Keratinocyte (primary cell): ENCODE data around the gene MYOM1. TPM values are rescaled to one million over a fixed set of nuclear protein-coding genes. Genes with fewer than 3 reads are reported as not detected.
"Not testable (repeated sequence)": the region's sequence is repeated elsewhere in the genome, so short reads cannot be mapped to it uniquely, and the experiment has no call there.

Experiments used
- DNase-seq: peaks from one replicate; pipeline ENCODE4 v3.0.0-alpha.2; 2011; ENCODE audit warnings: low read depth, missing footprints, low spot score
- FAIRE-seq: peaks from 2 replicates; lab custom pipeline; 2011; peaks lifted over from hg19 to GRCh38; lab: Jason Lieb, UNC
- H2AFZ ChIP-seq: 2 replicates; pipeline ENCODE4 v1.6.0; 2012; ENCODE audit warnings: low read length, control low read depth, inconsistent platforms; ENCODE audit not compliant: control insufficient read depth
- H3K27ac ChIP-seq: 2 replicates; pipeline ENCODE4 v1.5.1; 2011; ENCODE audit warnings: low read length; ENCODE audit not compliant: control insufficient read depth, insufficient read depth
- H3K27me3 ChIP-seq: 3 replicates; pipeline ENCODE4 v1.6.0; 2011; ENCODE audit warnings: low read length; ENCODE audit not compliant: control insufficient read depth, insufficient read depth; ENCODE audit errors: extremely low read depth
- H3K36me3 ChIP-seq, 2 experiments: 2 replicates in 1 of 2; 3 replicates in 1 of 2; pipeline ENCODE4 v1.5.1; 2011; ENCODE audit warnings: low read length in 2 of 2, mild to moderate bottlenecking in 1 of 2; ENCODE audit not compliant: control insufficient read depth in 2 of 2, insufficient read depth in 2 of 2; ENCODE audit errors: extremely low read depth in 1 of 2
- H3K4me1 ChIP-seq: 3 replicates; pipeline ENCODE4 v1.5.1; 2011; ENCODE audit warnings: low read length; ENCODE audit not compliant: control insufficient read depth, insufficient read depth; ENCODE audit errors: extremely low read depth
- H3K4me2 ChIP-seq: 3 replicates; pipeline ENCODE4 v1.6.0; 2011; ENCODE audit warnings: low read depth, low read length; ENCODE audit not compliant: control insufficient read depth, insufficient read depth; ENCODE audit errors: extremely low read depth
- H3K4me3 ChIP-seq, 3 experiments: fragments of 200-600 bp in 1 of 3; sonication (generic) in 1 of 3; 2 replicates in 2 of 3; 3 replicates in 1 of 3; pipeline ENCODE4 v1.5.1; 2011 to 2016; ENCODE audit warnings: low read length in 3 of 3, mild to moderate bottlenecking in 3 of 3, control low read depth in 2 of 3, inconsistent platforms in 1 of 3, low read depth in 1 of 3, mixed read lengths in 1 of 3, mixed run types in 1 of 3, moderate library complexity in 1 of 3; ENCODE audit not compliant: control insufficient read depth in 2 of 3, insufficient read depth in 2 of 3; ENCODE audit errors: extremely low read depth in 1 of 3
- H3K79me2 ChIP-seq: 2 replicates; pipeline ENCODE4 v1.6.0; 2012; ENCODE audit warnings: low read length; ENCODE audit not compliant: control insufficient read depth, insufficient read depth
- H3K9ac ChIP-seq: 3 replicates; pipeline ENCODE4 v1.6.0; 2011; ENCODE audit warnings: low read length; ENCODE audit not compliant: control insufficient read depth, insufficient read depth; ENCODE audit errors: extremely low read depth
- H3K9me1 ChIP-seq: 3 replicates; pipeline ENCODE4 v1.6.0; 2011; ENCODE audit warnings: low read length; ENCODE audit not compliant: control insufficient read depth, insufficient read depth; ENCODE audit errors: extremely low read depth
- H3K9me3 ChIP-seq: 2 replicates; pipeline ENCODE4 v1.5.1; 2012; ENCODE audit warnings: low read depth, low read length; ENCODE audit not compliant: control insufficient read depth
- H4K20me1 ChIP-seq: 3 replicates; pipeline ENCODE4 v1.6.0; 2011; ENCODE audit warnings: low read length; ENCODE audit not compliant: control insufficient read depth, insufficient read depth; ENCODE audit errors: extremely low read depth
- CTCF ChIP-seq, 3 experiments: IDR thresholded peaks in 1 of 3; conservative IDR thresholded peaks in 1 of 3; optimal IDR thresholded peaks in 1 of 3; 2 replicates in 2 of 3; 3 replicates in 1 of 3; pipeline versions ENCODE3 to v1.5.1; 2011; ENCODE audit warnings: low read length in 3 of 3, mild to moderate bottlenecking in 3 of 3, moderate library complexity in 2 of 3, control low read depth in 1 of 3, inconsistent platforms in 1 of 3; ENCODE audit not compliant: insufficient read depth in 2 of 3; ENCODE audit errors: extremely low read depth in 1 of 3
- EZH2 ChIP-seq: IDR thresholded peaks from one replicate; pipeline ENCODE4 v1.6.1; 2012; ENCODE audit warnings: inconsistent platforms, mild to moderate bottlenecking, low read length, moderate library complexity
- dilution Hi-C: fragments of 300-500 bp; cut with MboI; formaldehyde crosslinking; loops from one replicate; pipeline ENCODE4 v1.7.0; 2020; ENCODE audit warnings: low sequenced_read_pairs; ENCODE audit not compliant: extremely low pct_ligation_motif_present
- polyA plus RNA-seq, 5 experiments: library from polyadenylated mRNA; depleted of rRNA in 3 of 5; stranded (reverse) in 3 of 5; stranded (forward) in 1 of 5; unstranded in 1 of 5; fragments of >200 nt; gene quantifications; 1 replicate in 1 of 5; 2 replicates in 3 of 5; 3 replicates in 1 of 5; pipeline versions ENCODE4 v1.2.1 to v1.2.3, GENCODE V29; 2011 to 2012; ENCODE audit warnings: missing spikeins in 2 of 5, low read depth in 1 of 5, low replicate concordance in 1 of 5

Gene MYOM1
- polyA plus RNA-seq, 1 donor (not counting 4 experiments of a cell fraction or from before 2014, with no cell fraction given), result 0.03 TPM

- no peak for DNase-seq
Observed at GRCh38 chr18:3205239-3205638, 14.5 kb downstream of the MYOM1 start.

GRCh38 chr18:3199942-3200645 lies 19.7 kb downstream of the MYOM1 start:
- FAIRE-seq (no peak), DNase-seq (no peak)
- no peak overlapping the region for H3K9ac ChIP-seq
- no peaks in the 10 kb centered on the region for H3K36me3 ChIP-seq
- no peaks in the 10 kb centered on the region for H3K4me1 ChIP-seq
- no peak overlapping the region for H2AFZ ChIP-seq
- TF ChIP-seq EZH2 (no peak), CTCF (optimal IDR thresholded peaks at IDR 0.05 in 1 of 3, IDR thresholded peaks at IDR 0.05 in 1 of 3, conservative IDR thresholded peaks at IDR 0.05 in 1 of 3; ENCODE audit: extremely low read depth in 1 of 3, insufficient read depth in 2 of 3, low read length in 3 of 3) (no peak)
- no peaks in the 10 kb centered on the region for H4K20me1 ChIP-seq
- H3K9me1 ChIP-seq, result no peaks in the 10 kb centered on the region
- no peak overlapping the region for H3K4me3 ChIP-seq
- dilution Hi-C loops, result no loop called here
- H3K27me3 ChIP-seq, result no peaks in the 10 kb centered on the region
- no peak overlapping the region for H3K27ac ChIP-seq
- no peaks in the 10 kb centered on the region for H3K9me3 ChIP-seq
- no peaks in the 10 kb centered on the region for H3K79me2 ChIP-seq
- H3K4me2 ChIP-seq, result no peak overlapping the region

More at GRCh38 chr18:3205239-3205638, 14.5 kb downstream of the MYOM1 start:
- Histone ChIP-seq H3K36me3 (no peaks in the 10 kb centered on the region), H2AFZ (no peak overlapping the region), H3K4me3 (no peak overlapping the region), H3K9ac (no peak overlapping the region), H3K9me3 (no peaks in the 10 kb centered on the region), H3K79me2 (no peaks in the 10 kb centered on the region), H3K4me2 (no peak overlapping the region), H3K27me3 (no peaks in the 10 kb centered on the region), H4K20me1 (no peaks in the 10 kb centered on the region), H3K27ac (no peak overlapping the region), H3K4me1 (peaks cover 6% of the 10 kb centered on the region), H3K9me1 (no peaks in the 10 kb centered on the region)
- dilution Hi-C loops, result no loop called here
- no peak for FAIRE-seq
- TF ChIP-seq CTCF (optimal IDR thresholded peaks at IDR 0.05 in 1 of 3, IDR thresholded peaks at IDR 0.05 in 1 of 3, conservative IDR thresholded peaks at IDR 0.05 in 1 of 3; ENCODE audit: extremely low read depth in 1 of 3, insufficient read depth in 2 of 3, low read length in 3 of 3), result no peak
- TF ChIP-seq EZH2, result no peak

GRCh38 chr18:3198260-3198860 lies 21.4 kb downstream of the MYOM1 start:
- dilution Hi-C loops, H3K79me2 ChIP-seq, DNase-seq, H3K9me1 ChIP-seq, FAIRE-seq, H3K27me3 ChIP-seq, H3K36me3 ChIP-seq, H3K4me2 ChIP-seq, H4K20me1 ChIP-seq, H3K27ac ChIP-seq, H3K9ac ChIP-seq, H2AFZ ChIP-seq, H3K9me3 ChIP-seq, H3K4me1 ChIP-seq, H3K4me3 ChIP-seq: not testable (repeated sequence)
